Fibroblast of lung (primary cell): Measurements from ENCODE around the gene FAM135A. TPM values are rescaled to one million over a fixed set of nuclear protein-coding genes. Genes with fewer than 3 reads are reported as not detected.

Experiments used
- DNase-seq, 2 donors: peaks; one replicate each; pipeline versions ENCODE4 v3.0.0 to v3.0.0-alpha.2; 2010; ENCODE audit warnings: low read depth in 2 of 2
- H2AFZ ChIP-seq: 2 replicates; pipeline ENCODE4 v1.5.1; 2012; ENCODE audit warnings: low read length, control low read depth, inconsistent platforms
- H3K27ac ChIP-seq: 2 replicates; pipeline ENCODE4 v1.5.1; 2011; ENCODE audit warnings: low read length, control low read depth; ENCODE audit not compliant: insufficient read depth
- H3K27me3 ChIP-seq: 2 replicates; pipeline ENCODE4 v1.5.1; 2011; ENCODE audit warnings: mild to moderate bottlenecking, low read length; ENCODE audit not compliant: control insufficient read depth, insufficient read depth
- H3K36me3 ChIP-seq: 2 replicates; pipeline ENCODE4 v1.5.1; 2011; ENCODE audit warnings: low read length; ENCODE audit not compliant: control insufficient read depth, insufficient read depth
- H3K4me1 ChIP-seq: 2 replicates; pipeline ENCODE4 v1.5.1; 2011; ENCODE audit warnings: low read length; ENCODE audit not compliant: control insufficient read depth, insufficient read depth; ENCODE audit errors: extremely low read depth
- H3K4me2 ChIP-seq: 2 replicates; pipeline ENCODE4 v1.5.1; 2011; ENCODE audit warnings: low read length, control low read depth; ENCODE audit not compliant: insufficient read depth; ENCODE audit errors: extremely low read depth
- H3K4me3 ChIP-seq, 4 experiments: fragments of 200-600 bp in 1 of 4; sonication (generic) in 1 of 4; replicated peaks in 1 of 4; 2 replicates each; pipeline ENCODE4 v1.5.1; 2011 to 2016; ENCODE audit warnings: low read length in 4 of 4, low read depth in 3 of 4, mild to moderate bottlenecking in 3 of 4, control low read depth in 2 of 4, inconsistent platforms in 1 of 4, mixed read lengths in 1 of 4; ENCODE audit not compliant: insufficient read depth in 1 of 4; ENCODE audit errors: control extremely low read depth in 1 of 4
- H3K79me2 ChIP-seq: 2 replicates; pipeline ENCODE4 v1.5.1; 2012; ENCODE audit warnings: mild to moderate bottlenecking, low read length, inconsistent platforms; ENCODE audit not compliant: control insufficient read depth, insufficient read depth
- H3K9ac ChIP-seq: 2 replicates; pipeline ENCODE4 v1.5.1; 2011; ENCODE audit warnings: mild to moderate bottlenecking, low read length, control low read depth; ENCODE audit not compliant: insufficient read depth
- H3K9me3 ChIP-seq: 2 replicates; pipeline ENCODE4 v1.5.1; 2012; ENCODE audit warnings: low read depth, low read length; ENCODE audit not compliant: control insufficient read depth, insufficient read depth
- H4K20me1 ChIP-seq: 2 replicates; pipeline ENCODE4 v1.5.1; 2011; ENCODE audit warnings: low read length; ENCODE audit not compliant: control insufficient read depth, insufficient read depth; ENCODE audit errors: extremely low read depth
- CTCF ChIP-seq, 2 donors: IDR thresholded peaks in 1 of 2; conservative IDR thresholded peaks in 1 of 2; 1 replicate in 1 of 2; 2 replicates in 1 of 2; pipeline ENCODE4 v1.5.1; 2011 to 2012; ENCODE audit warnings: low read length in 2 of 2, control low read depth in 1 of 2, inconsistent platforms in 1 of 2, low read depth in 1 of 2, mild to moderate bottlenecking in 1 of 2
- EZH2 ChIP-seq: IDR thresholded peaks from 2 replicates; pipeline ENCODE4 v1.5.1; 2012; ENCODE audit warnings: low read length, control low read depth, mild to moderate bottlenecking; ENCODE audit errors: missing control alignments
- polyA plus RNA-seq, 2 donors: library from polyadenylated mRNA; depleted of rRNA in 1 of 2; stranded (reverse) in 1 of 2; unstranded in 1 of 2; fragments of >200 nt; gene quantifications; 2 replicates each; pipeline ENCODE4 v1.2.1, GENCODE V29; 2011 to 2012; ENCODE audit warnings: missing spikeins in 1 of 2
- total RNA-seq: library from RNA; depleted of rRNA; stranded (reverse); fragments of >200 nt; gene quantifications from 2 replicates; pipeline ENCODE4 v1.2.1, GENCODE V29; 2014

The FAM135A gene
- total and polyA plus RNA-seq, 2 donors (not counting 1 experiment from before 2014, with no cell fraction given): 7.1 to 10.2 TPM

- TF ChIP-seq EZH2 (no peak), CTCF (conservative IDR thresholded peaks at IDR 0.05 in 1 of 2, IDR thresholded peaks at IDR 0.05 in 1 of 2; ENCODE audit: low read depth in 1 of 2, low read length in 2 of 2) (no peak)
- no peaks in the 10 kb centered on the region for H3K79me2 ChIP-seq
- no peaks in the 10 kb centered on the region for H3K27me3 ChIP-seq
- H3K9me3 ChIP-seq: no peaks in the 10 kb centered on the region
- H3K4me2 ChIP-seq: no peak overlapping the region
- H3K36me3 ChIP-seq: no peaks in the 10 kb centered on the region
- H3K4me1 ChIP-seq: no peaks in the 10 kb centered on the region
- H4K20me1 ChIP-seq: no peaks in the 10 kb centered on the region
- DNase-seq: peak; percentile 35 to 90
- H3K4me3 ChIP-seq: no peak overlapping the region
- H2AFZ ChIP-seq: no peak overlapping the region
- H3K27ac ChIP-seq: no peak overlapping the region
- H3K9ac ChIP-seq: no peak overlapping the region
Measured at GRCh38 chr6:70527071-70527737, 113.9 kb downstream of the FAM135A start.

- no peak for DNase-seq
- no peak for TF ChIP-seq EZH2
- TF ChIP-seq CTCF (conservative IDR thresholded peaks at IDR 0.05 in 1 of 2, IDR thresholded peaks at IDR 0.05 in 1 of 2; ENCODE audit: low read depth in 1 of 2, low read length in 2 of 2): no peak
- no peak overlapping the region for H2AFZ ChIP-seq
- no peaks in the 10 kb centered on the region for H3K27me3 ChIP-seq
- H3K9ac ChIP-seq: no peak overlapping the region
- H3K79me2 ChIP-seq: no peaks in the 10 kb centered on the region
- no peaks in the 10 kb centered on the region for H3K4me1 ChIP-seq
- H3K36me3 ChIP-seq: no peaks in the 10 kb centered on the region
- no peak overlapping the region for H3K27ac ChIP-seq
- no peak overlapping the region for H3K4me3 ChIP-seq
- H3K4me2 ChIP-seq: no peak overlapping the region
- H3K9me3 ChIP-seq: no peaks in the 10 kb centered on the region
- H4K20me1 ChIP-seq: no peaks in the 10 kb centered on the region
Measured at GRCh38 chr6:70530023-70530422, 116.7 kb downstream of the FAM135A start.

- H3K9ac ChIP-seq: no peak overlapping the region
- H3K27me3 ChIP-seq: no peaks in the 10 kb centered on the region
- no peaks in the 10 kb centered on the region for H4K20me1 ChIP-seq
- TF ChIP-seq EZH2: no peak
- no peak for TF ChIP-seq CTCF (conservative IDR thresholded peaks at IDR 0.05 in 1 of 2, IDR thresholded peaks at IDR 0.05 in 1 of 2; ENCODE audit: low read depth in 1 of 2, low read length in 2 of 2)
- H3K36me3 ChIP-seq: no peaks in the 10 kb centered on the region
- H3K4me3 ChIP-seq: no peak overlapping the region
- H3K79me2 ChIP-seq: no peaks in the 10 kb centered on the region
- no peaks in the 10 kb centered on the region for H3K4me1 ChIP-seq
- no peak overlapping the region for H3K4me2 ChIP-seq
- no peak for DNase-seq
- H3K27ac ChIP-seq: no peak overlapping the region
- no peak overlapping the region for H2AFZ ChIP-seq
- no peaks in the 10 kb centered on the region for H3K9me3 ChIP-seq
Measured at GRCh38 chr6:70531133-70531532, 117.8 kb downstream of the FAM135A start.
